ENCODE measurements around the gene HCAR2.

- no peak for TF ChIP-seq CTCF (IDR thresholded peaks at IDR 0.05; ENCODE audit: poor library complexity)
- TF ChIP-seq EZH2 (IDR thresholded peaks at IDR 0.05; ENCODE audit: borderline replicate concordance) = no peak
These were observed 29.5 kb upstream of the HCAR2 start for GRCh38 chr12:122732611-122733010.
